Activated CD8-positive, alpha-beta memory T cell treated with anti-CD3 and anti-CD28 coated beads, Interleukin-2, amount 50 U/mL, for 24 hours (primary cell): ENCODE results near the gene MAST1.
"Not testable (repeated sequence)": the region's sequence is repeated elsewhere in the genome, so short reads cannot be mapped to it uniquely, and the experiment has no call there.

ENCODE experiments used
- DNase-seq: peaks from one replicate; pipeline ENCODE4 v3.0.0-alpha.2; 2020; ENCODE audit errors: extremely low read depth

MAST1 gene

DNA sequence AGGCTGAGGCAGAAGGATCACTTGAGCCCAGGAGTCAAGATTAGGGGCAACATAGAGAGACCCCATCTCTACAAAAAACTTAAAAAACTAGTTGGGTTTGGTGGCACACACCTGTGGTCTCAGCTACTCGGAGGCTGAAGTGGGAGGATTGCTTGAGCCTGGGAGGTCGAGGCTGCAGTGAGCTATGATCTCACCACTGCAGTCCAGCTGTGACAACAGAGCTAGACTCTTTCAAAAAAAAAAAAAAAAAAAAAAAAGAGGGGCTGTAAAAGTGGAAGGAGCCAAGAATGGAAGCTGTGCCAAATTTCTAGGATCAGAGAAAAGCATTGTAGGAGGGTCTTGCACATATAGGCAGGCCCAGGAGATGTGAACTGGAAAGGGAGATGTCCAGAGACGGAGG is 33.4 kb downstream of the MAST1 start:
- no peak for DNase-seq

DNA sequence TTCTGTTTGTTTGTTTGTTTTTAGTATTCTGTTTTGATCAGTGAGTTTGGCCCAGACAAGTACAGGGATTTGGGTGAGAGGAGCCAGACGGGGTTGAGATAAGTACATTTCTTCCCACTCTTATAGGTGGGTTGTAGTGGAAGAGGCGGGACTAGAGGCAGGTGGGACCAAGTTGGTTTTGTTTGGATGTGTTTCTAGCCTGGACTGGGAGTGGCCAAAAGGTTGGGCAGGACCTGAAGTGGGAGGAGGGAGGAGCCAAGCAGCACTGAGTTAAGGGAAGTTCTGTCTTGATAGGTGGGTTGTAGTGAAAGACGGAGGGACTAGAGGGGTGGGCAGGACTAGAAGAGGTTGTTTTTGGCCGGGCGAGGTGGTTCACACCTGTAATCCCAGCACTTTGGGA is 33.9 kb downstream of the MAST1 start:
- DNase-seq, result no peak

DNA sequence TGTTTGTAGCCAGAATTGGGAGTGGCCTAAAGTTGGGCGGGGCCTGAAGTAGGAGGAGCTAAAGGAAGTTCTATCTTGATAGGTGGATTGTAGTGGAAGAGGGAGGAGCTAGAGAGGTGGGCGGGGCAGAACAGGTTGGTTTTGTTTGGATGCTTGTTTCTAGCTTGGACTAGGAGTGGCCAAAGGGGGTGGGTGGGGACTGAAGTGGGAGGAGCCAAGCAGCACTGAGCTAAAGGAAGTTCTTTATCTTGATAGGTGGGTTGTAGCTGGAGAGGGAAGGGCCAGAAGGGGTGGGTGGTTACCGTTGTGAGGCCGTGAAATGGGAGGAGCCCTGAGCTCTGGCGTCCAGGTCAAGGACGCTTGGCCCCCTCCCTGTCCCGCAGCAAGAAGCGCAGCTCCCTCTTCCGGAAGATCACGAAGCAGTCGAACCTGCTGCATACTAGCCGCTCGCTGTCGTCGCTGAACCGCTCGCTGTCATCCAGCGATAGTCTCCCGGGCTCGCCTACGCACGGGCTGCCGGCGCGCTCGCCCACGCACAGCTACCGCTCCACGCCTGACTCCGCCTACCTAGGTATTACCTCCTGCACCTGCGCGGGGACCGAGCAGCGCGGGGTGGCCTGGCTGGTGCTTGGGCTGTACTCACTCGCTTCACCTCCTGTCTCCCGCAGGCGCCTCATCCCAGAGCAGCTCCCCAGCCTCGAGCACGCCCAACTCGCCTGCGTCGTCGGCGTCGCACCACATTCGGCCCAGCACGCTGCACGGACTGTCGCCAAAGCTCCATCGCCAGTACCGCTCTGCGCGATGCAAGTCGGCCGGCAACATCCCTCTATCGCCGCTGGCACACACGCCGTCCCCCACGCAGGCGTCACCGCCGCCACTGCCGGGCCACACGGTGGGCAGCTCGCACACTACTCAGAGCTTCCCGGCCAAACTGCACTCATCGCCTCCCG is 34.9 kb downstream of the MAST1 start:
- no peak for DNase-seq

DNA sequence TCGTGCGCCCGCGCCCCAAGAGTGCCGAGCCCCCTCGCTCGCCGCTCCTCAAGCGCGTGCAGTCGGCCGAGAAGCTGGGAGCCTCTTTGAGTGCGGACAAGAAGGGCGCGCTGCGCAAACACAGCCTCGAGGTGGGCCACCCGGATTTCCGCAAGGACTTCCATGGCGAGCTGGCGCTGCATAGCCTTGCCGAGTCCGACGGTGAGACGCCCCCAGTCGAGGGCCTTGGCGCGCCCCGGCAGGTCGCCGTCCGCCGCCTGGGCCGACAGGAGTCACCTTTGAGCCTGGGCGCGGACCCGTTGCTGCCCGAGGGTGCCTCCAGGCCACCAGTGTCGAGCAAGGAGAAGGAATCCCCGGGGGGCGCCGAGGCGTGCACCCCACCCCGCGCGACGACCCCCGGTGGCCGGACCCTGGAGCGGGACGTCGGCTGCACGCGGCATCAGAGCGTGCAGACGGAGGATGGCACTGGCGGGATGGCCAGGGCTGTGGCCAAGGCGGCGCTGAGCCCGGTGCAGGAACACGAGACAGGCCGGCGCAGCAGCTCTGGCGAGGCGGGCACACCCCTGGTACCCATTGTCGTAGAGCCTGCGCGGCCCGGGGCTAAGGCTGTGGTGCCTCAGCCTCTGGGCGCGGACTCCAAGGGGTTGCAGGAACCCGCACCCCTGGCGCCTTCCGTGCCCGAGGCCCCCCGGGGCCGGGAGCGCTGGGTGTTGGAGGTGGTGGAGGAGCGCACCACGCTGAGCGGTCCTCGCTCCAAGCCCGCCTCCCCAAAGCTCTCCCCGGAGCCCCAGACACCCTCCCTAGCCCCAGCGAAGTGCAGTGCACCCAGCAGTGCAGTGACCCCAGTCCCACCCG is 35.8 kb downstream of the MAST1 start:
- no peak for DNase-seq

DNA sequence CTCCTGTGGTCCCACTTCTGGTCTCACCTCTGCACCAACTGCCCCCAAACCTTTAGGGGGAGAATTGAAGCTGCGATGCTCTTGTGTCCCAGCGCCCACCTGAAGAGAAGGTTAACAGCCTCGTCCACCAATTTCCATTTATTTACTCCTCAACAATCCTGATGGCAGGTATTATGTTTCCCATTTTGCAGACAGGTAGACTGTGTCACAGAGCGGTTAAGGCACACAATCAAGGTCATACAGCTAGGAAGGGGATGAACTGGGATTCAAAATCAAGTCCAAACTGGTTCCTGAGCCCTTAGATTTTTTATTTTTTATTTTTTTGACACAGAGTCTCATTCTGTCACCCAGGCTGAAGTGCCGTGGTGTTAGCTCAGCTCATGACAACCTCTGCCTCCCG is 36.8 kb downstream of the MAST1 start:
- no peak for DNase-seq

DNA sequence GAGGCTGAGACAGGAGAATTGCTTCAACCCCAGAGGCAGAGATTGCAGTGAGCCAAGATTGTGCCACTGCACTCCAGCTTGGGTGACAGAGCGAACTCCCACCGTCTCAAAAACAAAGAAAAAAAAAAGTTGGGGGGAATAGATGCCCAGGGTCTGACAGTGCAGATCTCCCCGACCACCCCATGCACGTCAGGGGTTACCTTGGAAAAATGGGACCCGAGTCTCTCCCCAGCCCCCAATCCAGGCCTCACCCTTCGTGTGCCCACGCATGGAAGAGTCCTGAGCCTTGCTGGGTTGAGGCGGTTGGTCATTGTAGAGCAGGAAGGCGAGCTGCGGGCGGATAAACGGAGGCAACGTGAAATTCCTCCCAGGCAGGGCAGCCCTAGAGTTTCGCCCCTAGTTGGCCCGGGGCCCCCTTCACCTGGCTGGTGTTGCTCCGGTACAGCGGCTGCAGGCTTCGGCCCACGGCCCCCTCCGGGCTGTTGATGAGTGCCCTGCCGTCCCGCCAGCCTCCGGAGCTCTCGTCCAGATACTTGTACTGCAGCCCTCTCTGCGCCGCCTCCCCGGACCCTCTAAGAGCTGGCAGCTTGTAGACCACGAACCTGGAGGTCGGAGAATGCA is 42.3 kb downstream of the MAST1 start:
- DNase-seq, result no peak

DNA sequence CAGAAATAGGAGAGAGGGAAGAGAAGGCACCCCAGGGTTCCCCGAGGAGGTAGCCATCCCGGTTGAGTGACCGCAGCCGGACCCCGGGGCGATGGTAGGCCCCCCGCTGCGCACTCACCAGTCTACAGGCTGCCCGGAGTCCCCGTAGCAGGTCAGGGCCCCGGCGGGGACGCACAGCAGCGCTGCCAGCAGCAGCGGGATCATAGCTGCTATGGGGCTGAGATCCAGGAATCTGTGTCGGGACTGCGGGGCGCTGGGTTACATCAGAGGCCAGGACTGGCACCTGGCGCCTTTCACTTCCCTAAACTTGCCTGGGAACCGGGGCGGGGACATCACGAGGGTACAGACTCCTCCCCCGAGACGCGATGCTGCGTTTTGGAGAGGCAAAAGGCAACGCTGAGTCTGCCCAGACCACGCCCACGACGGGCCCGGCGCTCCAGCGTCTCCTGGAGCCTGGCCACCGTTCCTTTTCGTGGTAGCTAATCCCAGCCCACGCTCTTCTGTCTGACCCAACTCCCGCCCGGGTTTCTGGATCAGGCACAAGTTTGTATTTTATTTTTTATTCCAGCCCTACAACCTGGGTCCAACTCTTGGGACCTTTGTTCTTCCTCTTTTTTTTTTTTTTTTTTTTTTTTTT is 43.0 kb downstream of the MAST1 start, which contains the start of gene DNASE2:
Gene DNASE2, minus strand, starts transcription at position 278 of the 637 bp plus-strand sequence. Its CDS starts 74 bp downstream, at position 204.
- peak; percentile 83 for DNase-seq

DNA sequence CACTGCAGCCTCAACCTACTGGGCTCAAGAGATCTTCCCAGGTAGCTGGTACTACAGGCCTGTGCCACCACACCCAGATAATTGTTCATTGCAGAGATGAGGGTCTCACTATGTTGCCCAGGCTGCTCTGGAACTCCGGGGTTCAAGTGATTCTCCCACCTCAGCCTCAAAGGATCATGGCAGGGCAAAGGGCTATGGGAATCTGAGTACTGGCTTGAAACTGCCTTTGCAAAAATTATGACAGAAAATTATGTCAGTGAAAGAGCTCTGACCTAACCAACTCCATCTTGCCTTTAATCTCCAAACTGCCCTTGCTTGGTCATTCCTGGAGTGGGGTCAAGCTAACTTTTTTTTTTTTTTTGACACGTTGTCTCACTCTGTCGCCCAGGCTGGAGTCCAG is 44.3 kb downstream of the MAST1 start:
- DNase-seq, result no peak

DNA sequence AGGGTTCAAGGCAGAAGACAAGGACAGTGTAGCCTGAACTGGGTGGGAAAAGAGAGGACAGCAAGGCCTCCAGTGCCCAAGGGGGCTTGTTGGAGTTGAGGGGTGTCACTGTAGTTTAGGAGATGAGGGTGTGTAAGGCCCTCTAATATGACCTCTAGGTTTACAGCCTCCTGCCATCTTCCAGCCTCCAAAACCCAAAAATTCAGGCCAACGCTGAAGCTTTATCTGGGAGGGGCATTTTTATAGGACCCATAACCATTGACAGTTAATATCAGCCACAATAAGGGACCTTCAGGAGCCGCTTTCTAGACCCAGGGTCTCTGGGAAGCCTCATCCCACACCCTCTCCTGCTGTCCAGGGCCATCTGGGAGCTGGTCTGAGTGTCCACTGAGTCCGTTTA is 45.9 kb downstream of the MAST1 start:
- DNase-seq, result no peak

DNA sequence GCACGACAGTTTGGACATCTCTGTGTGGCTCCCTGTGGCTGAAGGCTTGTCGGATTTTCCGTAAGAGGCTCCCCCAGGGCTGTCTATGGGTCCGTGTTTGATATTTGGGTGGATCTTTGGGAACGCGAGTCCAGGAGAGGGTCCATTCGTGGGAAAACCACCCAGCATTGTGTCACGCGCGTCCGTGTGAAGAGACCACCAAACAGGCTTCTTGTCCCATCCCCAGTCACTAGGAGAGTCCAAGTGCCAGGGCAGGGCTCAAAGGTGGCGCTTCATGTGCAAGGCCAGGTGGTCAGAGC is 46.3 kb downstream of the MAST1 start:
- no peak for DNase-seq

DNA sequence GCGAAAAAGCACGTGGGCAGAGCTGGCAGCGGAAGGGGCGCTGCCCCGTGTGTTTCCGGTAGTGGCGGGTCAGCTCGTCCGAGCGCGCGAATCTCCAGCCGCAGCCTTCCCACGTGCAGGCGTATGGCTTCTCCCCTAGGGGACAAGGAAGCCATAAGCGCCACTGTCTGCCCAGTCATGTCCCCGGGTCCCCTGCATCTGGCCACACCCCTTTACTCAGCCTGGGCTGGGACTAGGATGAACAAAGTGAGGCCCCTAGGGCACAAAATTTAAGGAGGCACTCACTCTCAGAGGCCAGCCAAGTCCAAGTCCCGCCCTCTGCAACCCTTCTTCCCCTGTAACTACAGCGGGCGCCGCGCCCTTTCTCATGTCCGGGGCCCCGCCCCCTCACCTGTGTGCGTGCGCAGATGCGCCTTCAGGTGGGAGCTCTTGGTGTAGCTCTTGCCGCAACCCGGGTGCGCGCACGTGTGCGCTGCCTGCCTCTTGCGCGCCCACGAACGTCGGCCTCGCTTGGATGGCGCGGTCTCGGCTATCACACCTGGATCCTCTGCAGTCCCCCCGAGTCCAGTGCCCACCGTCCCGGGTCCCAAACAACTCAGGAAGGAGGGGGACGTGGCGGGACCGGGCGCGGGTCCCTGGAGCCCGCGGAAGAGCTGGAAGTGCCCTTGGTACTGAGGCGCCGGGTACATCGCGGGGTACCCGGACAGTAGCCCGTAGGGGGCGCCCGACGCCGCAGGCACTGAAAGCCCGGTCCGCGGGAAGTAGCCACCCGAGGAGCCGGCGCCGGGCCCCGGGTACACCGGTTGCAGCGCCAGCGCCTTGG is 46.8 kb downstream of the MAST1 start:
- peak; percentile 70 for DNase-seq

DNA sequence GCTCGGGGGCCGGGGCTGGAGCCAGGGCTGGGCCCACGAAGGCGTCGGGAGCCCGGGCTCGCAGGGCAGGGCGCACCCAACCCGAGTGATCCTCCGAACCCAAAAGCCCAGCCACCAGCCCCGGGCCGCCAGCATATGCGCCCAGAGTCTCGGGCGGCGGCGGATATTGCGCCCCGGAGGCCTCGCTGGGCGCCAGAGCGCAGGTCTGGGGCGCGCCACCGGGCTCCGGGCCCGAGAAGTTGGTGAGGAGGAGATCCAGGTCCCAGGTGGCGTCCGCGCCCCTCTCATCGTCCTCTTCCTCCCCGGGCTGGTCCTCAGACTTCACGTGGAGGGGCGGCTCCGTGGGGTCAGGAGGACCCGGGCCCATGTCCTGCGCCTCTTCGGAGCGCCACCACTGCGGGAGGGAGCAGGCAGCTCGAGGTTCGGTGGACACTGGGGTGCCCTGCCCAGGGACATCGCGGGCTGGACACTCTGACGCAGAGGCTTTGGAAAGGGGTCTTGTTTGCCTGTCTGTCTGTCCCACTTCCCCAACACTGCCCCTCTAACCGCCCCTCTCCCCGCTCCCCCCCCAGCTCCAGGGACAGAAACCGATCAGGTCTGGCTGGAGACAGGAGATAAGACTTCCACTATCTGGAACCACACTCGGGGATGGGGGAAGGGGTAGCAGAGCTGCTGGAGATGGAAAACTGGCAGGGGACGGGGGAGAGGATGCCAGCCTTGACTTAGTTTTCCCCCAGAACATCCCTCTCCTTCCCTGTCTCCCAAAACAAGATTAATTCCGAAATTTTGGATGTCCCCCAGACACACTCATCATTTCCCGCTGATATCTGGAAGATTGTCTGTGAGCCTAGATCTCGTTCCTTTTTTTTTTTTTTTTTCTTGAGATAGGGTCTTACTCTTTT is 47.7 kb downstream of the MAST1 start:
- DNase-seq, result no peak

DNA sequence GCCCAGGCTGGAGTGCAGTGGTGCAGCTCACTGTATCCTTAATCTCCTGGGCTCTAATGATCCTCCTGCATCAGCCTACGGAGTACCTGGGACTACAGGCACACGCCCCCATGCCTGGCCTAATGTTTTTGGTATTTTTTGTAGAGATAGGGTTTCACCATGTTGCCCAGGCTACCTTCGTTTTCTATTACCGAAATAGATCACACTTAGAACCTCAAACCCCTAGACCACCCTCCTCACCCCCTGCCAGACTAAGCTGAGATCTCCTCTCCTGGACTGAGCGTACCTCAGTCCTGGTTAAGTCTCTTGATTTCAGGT is 48.3 kb downstream of the MAST1 start:
- DNase-seq, result no peak

DNA sequence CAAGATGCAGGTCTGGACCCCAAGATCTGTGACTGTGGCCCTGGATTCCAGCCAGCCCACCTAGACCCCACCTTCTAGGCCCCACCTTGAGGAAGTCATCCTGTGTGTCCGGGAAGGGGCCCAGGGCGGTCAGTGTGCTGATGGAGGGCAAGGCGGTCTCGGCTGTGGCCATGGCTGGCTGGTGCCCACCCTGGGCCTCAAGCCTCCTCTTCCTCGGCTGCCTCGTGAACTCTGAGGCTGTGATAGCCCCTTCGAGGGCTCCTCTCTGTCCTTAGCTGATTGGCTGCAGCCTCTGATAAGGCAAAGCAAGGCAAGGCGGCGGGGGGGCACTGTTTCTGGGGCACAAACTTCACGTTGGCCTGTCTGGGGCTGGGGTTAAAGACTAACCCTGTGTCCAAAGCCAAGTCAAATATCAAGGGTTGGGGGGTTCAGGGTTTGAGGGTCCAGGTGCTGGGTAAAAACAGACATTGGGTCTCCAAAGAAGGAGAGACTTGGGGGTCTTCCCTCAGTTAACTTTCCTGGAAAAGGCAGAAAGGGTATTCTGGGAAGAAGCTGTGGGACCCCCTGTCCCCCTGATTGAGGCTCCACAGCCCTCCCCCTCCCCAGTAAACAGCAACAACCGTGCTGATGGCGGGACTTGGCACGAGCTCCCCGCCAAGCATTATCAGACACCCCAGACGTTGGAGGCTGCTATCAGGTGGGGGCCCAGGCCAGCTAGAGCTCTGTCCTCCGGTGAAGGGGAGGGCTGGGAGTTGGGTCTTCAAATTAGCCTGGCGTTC is 48.8 kb downstream of the MAST1 start, which contains the start of gene KLF1:
Gene KLF1, minus strand, starts transcription at position 233 of the 779 bp plus-strand sequence. Its CDS starts 61 bp downstream, at position 172.
- DNase-seq, result no peak

DNA sequence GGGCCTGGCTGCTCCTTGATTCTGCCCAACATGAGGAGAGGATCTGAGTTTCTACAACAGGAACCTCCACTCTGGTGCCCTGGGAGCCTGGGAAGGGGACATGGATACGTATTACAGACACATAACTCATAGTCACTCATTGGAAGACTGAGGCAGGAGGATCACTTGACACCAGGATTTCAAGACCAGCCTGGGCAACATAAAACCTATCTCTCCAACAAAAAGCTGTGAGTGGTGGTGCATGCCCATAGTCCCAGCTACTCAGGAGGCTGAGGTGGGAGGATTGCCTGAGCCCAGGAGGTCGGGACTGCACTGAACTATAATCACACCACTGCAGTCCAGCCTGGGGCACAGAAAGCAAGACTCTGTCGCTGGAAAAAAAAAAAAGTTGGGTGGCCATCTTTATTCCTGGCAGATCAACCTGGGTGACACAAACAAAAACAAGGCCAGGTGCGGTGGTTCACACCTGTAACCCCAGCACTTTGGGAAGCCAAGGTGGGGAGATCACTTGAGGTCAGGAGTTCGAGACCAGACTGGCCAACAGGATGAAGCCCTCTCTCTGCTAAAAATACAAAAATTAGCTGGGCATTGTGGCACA is 49.8 kb downstream of the MAST1 start:
- DNase-seq, result no peak

DNA sequence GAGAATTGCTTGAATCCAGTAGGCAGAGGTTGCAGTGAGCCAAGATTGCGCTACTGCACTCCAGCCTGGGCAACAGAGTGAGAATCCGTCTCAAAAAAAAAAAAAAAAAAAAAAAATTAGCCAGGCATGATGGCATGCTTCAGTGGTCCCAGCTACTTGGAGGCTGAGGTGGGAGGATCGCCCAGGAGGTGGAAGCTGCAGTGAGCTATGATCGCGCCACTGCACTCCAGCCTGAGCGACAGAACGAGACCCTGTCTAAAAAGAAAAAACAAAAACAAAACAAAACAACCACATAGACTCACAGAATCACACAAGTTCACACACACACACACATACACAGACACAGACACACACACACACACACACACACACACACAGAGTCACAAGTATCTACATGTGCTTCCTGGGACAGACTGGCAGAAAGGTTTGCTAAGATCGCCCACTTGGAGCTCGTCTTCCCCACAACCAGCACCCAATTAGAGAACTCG is 52.0 kb downstream of the MAST1 start:
- DNase-seq, result not testable (repeated sequence)

DNA sequence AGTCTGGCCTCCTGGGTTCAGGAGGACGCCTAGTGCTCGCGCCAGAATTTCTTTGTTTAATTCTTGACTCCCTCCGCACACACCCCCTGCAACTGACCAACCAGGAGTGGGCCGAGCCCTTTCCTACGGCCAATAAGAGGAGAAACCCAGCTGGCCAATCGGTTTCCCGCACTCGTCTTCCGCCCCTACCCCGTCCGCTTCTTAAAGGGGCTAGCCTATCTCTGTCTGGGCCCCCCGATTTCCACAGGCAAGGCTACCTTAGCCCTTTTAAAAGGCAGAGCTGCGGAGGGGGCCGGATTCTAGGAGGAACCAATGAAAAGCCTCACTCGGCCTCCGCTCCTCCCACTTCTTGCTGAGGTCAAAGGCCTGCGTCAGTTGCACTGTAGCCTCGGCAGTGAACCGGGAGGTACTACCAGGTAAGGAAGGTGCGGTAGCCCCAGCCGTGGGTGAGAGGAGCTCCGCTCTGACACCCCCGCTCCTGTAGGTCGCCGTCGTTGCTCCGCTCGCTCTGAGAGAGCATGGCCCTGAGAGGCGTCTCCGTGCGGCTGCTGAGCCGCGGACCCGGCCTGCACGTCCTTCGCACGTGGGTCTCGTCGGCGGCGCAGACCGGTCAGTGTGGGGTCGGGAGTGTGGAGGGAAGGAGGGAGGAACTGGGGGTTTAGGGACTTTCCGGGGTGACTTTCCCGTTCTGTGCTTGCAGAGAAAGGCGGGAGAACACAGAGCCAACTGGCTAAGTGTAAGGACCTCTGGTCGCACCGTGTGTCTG is 52.7 kb downstream of the MAST1 start, which contains the start of gene GCDH:
Gene GCDH, plus strand, starts transcription at position 374 of the 766 bp plus-strand sequence. Its CDS starts 145 bp downstream, at position 519.
- peak; percentile 96 for DNase-seq

DNA sequence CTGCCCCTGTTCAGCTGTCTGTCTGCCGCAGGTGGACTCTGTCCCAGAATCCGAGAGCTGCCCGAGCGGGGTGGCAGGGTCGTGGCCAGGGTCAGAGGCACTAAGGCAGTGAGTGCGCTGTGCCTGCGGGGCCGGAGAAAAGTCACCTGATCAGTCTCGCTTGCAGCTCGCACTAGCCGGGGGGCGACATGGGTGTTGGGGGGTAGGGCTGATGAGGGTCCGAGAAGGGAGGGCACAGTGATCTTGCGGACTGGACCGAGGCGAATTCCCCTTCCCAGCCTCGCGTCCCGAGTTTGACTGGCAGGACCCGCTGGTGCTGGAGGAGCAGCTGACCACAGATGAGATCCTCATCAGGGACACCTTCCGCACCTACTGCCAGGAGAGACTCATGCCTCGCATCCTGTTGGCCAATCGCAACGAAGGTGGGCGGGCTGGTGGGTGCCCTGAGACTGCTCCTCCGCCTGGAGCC is 53.3 kb downstream of the MAST1 start:
- no peak for DNase-seq
